Gastroesophageal sphincter (tissue), 3 donors: Measurements from ENCODE around the gene ADD2.

Experiments
- CTCF ChIP-seq, 4 experiments: fragments of 200-600 bp in 2 of 4; fragments of 450-650 bp in 2 of 4; sonication (generic) in 1 of 4; IDR thresholded peaks; one replicate each; pipeline ENCODE4 v1.5.1; 2017 to 2019; ENCODE audit warnings: antibody characterized with exemption in 4 of 4, mild to moderate bottlenecking in 2 of 4, moderate library complexity in 2 of 4
- EP300 ChIP-seq: sonication (generic); formaldehyde crosslinking; IDR thresholded peaks from one replicate; pipeline ENCODE4 v1.6.1; 2017; ENCODE audit warnings: antibody characterized with exemption, mild to moderate bottlenecking
- POLR2A ChIP-seq, 2 donors: fragments of 450-650 bp; IDR thresholded peaks; one replicate each; pipeline ENCODE4 v1.6.1; 2017; ENCODE audit warnings: antibody characterized with exemption in 2 of 2, mild to moderate bottlenecking in 2 of 2, moderate library complexity in 1 of 2
- POLR2AphosphoS5 ChIP-seq: sonication (generic); formaldehyde crosslinking; IDR thresholded peaks from one replicate; pipeline ENCODE4 v1.6.1; 2017; ENCODE audit warnings: antibody characterized with exemption

GRCh38 chr2:70612574-70612973 is 155.4 kb downstream of the ADD2 start:
- TF ChIP-seq CTCF (IDR thresholded peaks at IDR 0.05) (no peak), POLR2AphosphoS5 (no peak), POLR2A (IDR thresholded peaks at IDR 0.05) (no peak), EP300 (no peak)
